Measurements from ENCODE around the gene ZNF501. TPM values are rescaled to one million over a fixed set of nuclear protein-coding genes. Genes with fewer than 3 reads are reported as not detected.

Gene ZNF501
- total and polyA plus RNA-seq, 2 donors (not counting 1 experiment from before 2014, with no cell fraction given), result 0.79 to 7.2 TPM

DNA sequence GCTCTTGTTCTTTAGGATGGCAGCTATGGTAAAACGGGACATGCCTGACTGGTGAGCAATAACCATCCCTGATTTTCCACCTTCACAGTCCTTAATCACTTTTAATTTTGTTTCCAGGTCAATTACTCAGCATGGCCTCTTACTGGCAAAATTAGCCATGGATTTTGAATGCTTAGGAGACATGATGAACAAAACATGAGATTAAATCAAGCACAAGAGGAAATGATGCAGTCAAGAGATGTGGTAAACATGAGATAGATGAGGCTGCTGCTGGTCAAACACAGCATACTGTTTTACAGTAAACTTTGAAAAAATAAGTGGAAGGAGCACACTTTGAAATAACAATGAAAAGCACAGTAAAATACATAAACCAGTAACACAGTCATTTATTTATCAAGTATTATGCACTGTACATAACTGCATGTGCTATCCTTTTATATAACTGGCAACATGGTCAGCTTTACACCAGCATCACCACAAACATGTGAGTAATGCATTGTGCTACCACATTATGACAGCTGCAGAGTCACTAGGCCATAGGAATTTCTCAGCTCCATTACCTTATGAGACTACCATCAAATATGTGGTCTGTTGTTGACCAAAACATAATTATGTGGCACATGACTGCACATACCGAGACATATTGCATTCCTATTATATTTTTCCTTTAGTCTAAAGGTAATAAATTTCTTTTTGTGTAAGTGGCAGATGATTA lies 47.1 kb upstream of the ZNF501 start:
- H3K4me1 Mint-ChIP-seq, result peaks cover 21% of the 10 kb centered on the region
- Histone ChIP-seq H3K4me2 (replicated peaks; ENCODE audit: low read depth, low read length, poor library complexity, severe bottlenecking) (no peak overlapping the region), H3K27me3 (replicated peaks in 1 of 4; ENCODE audit: control extremely low read depth in 1 of 4, control insufficient read depth in 3 of 4, insufficient read depth in 4 of 4, low read length in 3 of 4) (no peaks in the 10 kb centered on the region), H3K4me3 (ENCODE audit: control extremely low read depth in 1 of 5, extremely low read depth in 1 of 5, insufficient read depth in 1 of 5, low read depth in 2 of 5, low read length in 4 of 5) (no peak overlapping the region), H3K79me2 (ENCODE audit: control insufficient read depth, insufficient read depth, low read length) (no peaks in the 10 kb centered on the region), H3K36me3 (replicated peaks in 1 of 2; ENCODE audit: control extremely low read depth in 1 of 2, control insufficient read depth in 1 of 2, extremely low read depth in 1 of 2, insufficient read depth in 2 of 2, low read length in 1 of 2) (peaks cover 0 to 3% of the 10 kb centered on the region in 2 experiments), H3K27ac (ENCODE audit: low read length in 2 of 2) (no peak overlapping the region), H4K20me1 (ENCODE audit: control insufficient read depth, insufficient read depth, low read length, poor library complexity, severe bottlenecking) (no peaks in the 10 kb centered on the region), H3K9ac (ENCODE audit: low read length) (no peak overlapping the region), H2AFZ (ENCODE audit: insufficient read depth, low read depth, low read length, poor library complexity, severe bottlenecking) (no peak overlapping the region), H3K9me3 (ENCODE audit: control extremely low read depth in 1 of 3, control insufficient read depth in 2 of 3, insufficient read depth in 1 of 3, low read length in 2 of 3) (peaks cover 0 to 12% (median 5%) of the 10 kb centered on the region in 3 donors), H3K4me1 (ENCODE audit: control insufficient read depth in 2 of 2, insufficient read depth in 2 of 2, low read length in 2 of 2) (peaks cover 11% of the 10 kb centered on the region in 2 donors)
- POLR2A ChIA-PET, result no interaction called here
- no peak overlapping the region for H3K27ac Mint-ChIP-seq
- WGBS (ENCODE audit: insufficient coverage), result no CpG with 5 or more reads among the region's 2 CpGs
- no peak for DNase-seq
- peaks cover 18% of the 10 kb centered on the region for H3K9me3 Mint-ChIP-seq (ENCODE audit: insufficient read depth)
- CTCF ChIA-PET, result no interaction called here
- peaks cover 2% of the 10 kb centered on the region for H3K27me3 Mint-ChIP-seq
- no peak for ATAC-seq (ENCODE audit: low read depth)
- intact Hi-C loops (cut with micrococcal nuclease), result no loop called here
- H3K4me3 Mint-ChIP-seq, result no peak overlapping the region
- no peak for TF ChIP-seq CTCF (IDR thresholded peaks at IDR 0.05)
- no peak for TF ChIP-seq EZH2 (IDR thresholded peaks at IDR 0.05; ENCODE audit: borderline replicate concordance, insufficient read depth, low read depth, low read length, poor library complexity, severe bottlenecking)

All from B cell (primary cell).